Epithelial cell of esophagus (primary cell): ENCODE results near the gene JSRP1.

ENCODE experiments used
- DNase-seq: peaks from one replicate; pipeline ENCODE4 v3.0.0; 2010; ENCODE audit warnings: low read depth
- H3K4me3 ChIP-seq: 2 replicates; pipeline ENCODE4 v1.5.1; 2011; ENCODE audit warnings: mild to moderate bottlenecking, low read length, control low read depth
- TF ChIP-seq, protein P1 (sequence below): IDR thresholded peaks from 2 replicates; pipeline ENCODE4 v1.5.1; 2011; ENCODE audit warnings: low read depth, mild to moderate bottlenecking, low read length, control low read depth, inconsistent platforms; ENCODE audit not compliant: insufficient read depth; ENCODE audit errors: missing control alignments

The JSRP1 gene

DNA sequence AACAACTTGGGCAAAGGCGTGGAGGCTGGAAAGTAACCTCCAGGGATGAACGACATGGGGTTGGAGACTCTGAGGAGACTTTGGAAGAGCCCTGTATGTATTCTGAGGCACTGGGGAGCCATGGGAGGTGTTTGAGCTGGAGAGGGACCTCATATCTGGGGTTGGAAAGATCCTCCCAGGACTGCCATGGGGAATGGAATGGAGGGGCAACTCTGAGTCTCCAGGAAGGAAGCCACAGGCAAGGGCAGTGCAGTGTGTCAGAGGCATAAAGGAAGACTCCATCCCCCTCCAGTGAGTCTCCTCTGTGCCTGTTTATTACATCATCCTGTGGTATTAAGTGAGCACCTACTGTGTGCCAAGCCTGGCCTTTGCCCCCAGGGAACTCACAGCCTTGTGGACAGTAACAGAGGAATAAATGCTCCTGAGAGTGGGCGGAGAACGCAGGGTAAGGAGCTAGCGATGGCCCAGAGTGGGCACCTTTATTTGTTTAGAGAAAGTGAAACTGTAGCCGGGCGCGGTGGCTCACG is 18.0 kb upstream of the JSRP1 start:
- TF ChIP-seq, protein P1, sequence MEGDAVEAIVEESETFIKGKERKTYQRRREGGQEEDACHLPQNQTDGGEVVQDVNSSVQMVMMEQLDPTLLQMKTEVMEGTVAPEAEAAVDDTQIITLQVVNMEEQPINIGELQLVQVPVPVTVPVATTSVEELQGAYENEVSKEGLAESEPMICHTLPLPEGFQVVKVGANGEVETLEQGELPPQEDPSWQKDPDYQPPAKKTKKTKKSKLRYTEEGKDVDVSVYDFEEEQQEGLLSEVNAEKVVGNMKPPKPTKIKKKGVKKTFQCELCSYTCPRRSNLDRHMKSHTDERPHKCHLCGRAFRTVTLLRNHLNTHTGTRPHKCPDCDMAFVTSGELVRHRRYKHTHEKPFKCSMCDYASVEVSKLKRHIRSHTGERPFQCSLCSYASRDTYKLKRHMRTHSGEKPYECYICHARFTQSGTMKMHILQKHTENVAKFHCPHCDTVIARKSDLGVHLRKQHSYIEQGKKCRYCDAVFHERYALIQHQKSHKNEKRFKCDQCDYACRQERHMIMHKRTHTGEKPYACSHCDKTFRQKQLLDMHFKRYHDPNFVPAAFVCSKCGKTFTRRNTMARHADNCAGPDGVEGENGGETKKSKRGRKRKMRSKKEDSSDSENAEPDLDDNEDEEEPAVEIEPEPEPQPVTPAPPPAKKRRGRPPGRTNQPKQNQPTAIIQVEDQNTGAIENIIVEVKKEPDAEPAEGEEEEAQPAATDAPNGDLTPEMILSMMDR: no peak
- no peak overlapping the region for H3K4me3 ChIP-seq
- no peak for DNase-seq

DNA sequence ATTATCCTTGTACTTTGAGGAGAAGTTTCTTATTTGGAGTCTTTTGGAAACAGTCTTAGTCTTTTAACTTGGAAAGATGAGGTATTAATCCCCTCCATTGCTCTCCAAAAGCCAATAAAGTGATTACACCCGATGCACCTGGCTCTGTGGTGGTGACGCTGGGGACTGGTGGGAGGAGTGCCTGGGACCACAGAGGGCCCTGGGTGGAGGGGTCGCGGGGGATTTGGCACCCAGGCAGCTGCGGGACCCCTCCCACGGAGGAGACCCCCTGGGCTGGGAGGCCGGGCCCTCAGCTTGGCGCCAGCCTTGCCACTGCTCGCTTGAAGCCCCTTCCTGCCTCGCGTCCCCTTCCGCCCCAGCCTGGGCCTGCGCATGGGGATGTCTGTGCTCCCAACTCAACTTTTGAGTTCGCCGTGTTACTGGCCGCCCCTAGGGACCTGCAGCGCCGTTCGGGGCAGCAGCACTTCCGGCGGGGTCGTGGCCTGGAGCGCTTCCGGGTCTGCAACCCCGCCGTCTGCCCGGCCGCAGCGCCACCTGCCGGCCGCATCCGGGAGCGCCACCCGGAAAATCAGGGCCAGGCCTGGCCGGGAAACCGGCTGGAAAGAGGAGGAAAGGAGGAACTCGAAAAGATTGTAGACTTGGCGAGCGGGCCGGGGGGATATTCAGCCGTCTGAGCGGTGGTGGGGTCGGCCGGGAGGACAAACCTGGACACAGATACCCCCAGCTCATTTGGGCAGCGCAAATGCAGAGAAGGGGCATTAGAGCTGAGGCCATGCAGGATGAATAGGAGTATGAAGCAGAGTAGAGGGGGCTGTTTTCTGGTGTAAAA is 17.4 kb upstream of the JSRP1 start:
- peak; percentile 64 for DNase-seq
- TF ChIP-seq, protein P1: peak; percentile 58
- peak overlapping the region; percentile 3 for H3K4me3 ChIP-seq

DNA sequence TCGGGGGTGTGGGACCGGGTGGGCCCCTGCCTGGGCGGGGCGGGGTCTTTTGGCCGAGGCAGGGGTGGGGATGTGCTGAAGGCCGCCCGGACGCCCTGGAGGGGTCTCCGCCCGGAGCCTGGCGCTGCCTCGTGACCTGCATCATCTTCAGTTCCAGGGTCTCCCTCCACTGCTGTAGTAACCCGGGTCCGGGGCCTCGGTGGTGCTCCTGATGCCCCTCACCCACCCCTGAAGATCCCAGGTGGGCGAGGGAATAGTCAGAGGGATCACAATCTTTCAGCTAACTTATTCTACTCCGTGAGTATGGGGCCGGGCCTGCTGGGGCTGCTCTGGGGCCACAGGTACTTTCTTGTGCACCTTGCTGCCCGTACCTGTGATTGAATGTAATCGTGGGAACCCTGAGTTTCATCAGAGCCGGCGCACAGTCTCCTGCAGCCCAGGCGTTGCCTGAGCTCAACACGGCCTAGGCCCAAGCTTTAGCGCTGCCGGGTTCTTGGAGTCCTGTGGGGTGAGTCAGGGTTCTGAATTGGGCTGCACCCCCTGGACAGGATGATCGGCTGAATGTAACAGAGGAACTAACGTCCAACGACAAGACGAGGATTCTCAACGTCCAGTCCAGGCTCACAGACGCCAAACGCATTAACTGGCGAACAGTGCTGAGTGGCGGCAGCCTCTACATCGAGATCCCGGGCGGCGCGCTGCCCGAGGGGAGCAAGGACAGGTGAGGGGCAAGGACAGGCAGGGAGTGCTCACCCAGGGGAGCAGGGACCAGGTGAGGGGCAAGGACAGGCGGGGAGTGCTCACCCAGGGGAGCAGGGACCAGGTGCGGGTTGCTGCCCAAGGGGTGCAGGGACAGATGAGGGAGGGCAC is 15.3 kb upstream of the JSRP1 start:
- peak overlapping the region; percentile 96 for H3K4me3 ChIP-seq
- peak; percentile 71 for DNase-seq
- TF ChIP-seq, protein P1: no peak

DNA sequence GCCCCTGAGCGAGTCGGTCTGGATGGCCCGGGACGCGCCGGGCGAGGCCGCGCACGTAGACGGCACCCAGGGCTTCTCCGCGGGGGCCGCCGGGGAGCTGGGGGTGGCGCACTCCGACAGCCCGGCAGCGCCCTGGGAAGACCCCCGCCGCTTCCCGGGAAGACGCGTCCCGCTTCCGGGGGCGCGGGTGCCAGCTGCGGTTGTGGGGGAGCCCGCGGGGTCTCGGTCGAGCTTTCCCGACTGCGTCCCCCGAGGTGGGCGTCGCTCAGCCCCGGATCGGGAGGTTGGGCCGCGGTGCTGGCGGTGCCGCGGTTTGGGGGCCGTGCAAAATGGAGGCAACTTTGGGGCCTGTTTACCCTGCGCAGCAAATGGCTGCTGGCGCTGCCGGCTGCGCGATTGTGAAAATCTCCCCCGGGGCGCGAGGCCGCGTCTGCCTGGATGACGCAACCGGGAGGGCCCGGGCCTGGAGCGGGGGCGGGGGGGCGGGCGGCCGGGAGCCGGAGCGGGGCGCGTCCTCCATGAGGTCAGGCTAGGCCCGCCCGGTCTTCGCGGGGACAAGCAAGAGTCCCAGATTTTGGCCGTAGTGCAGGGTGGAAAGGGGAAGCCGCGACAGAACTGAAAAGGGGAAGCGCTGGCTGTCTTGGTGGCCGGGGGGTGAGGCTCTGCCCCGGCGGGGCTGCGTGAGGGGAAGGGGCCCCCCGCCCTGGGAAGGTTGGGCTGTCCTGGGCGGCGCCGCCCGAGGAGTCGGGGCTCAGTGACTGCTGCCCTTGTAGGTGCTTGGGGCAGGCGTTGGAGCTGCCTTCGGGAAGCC is 14.4 kb upstream of the JSRP1 start:
- H3K4me3 ChIP-seq: peak overlapping the region; percentile 96
- TF ChIP-seq, protein P1: no peak
- DNase-seq: peak; percentile 87

DNA sequence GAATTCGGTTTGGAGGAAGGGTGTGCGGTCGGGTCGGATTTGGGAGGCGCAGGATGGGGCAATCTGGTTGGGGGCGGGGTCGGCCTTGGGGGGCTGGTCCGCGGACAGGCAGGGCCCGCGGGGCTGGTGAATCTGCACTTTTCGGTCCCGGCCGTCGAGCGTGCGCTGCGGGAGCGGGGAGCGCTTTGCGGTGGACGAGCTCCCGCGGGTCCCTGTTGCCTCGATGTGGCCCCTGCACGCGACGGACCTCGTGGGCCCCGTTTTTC is 13.9 kb upstream of the JSRP1 start:
- DNase-seq: no peak
- TF ChIP-seq, protein P1: no peak
- peak overlapping the region; percentile 96 for H3K4me3 ChIP-seq
